HepG2 (cell line): ENCODE data around the gene RAB17.

Experiments
- FOXK1 ChIP-seq: sonication (generic); formaldehyde crosslinking; IDR thresholded peaks from 2 replicates; pipeline ENCODE4 v1.4.0; 2020; ENCODE audit warnings: low read depth, missing genetic modification reagents, borderline replicate concordance
- ZNF331 ChIP-seq: sonication (generic); formaldehyde crosslinking; IDR thresholded peaks from 2 replicates; pipeline ENCODE4 v1.4.0; 2020; ENCODE audit warnings: missing genetic modification reagents
- ZNF766 ChIP-seq: sonication (generic); formaldehyde crosslinking; IDR thresholded peaks from 2 replicates; pipeline ENCODE4 v1.5.0; 2020; ENCODE audit warnings: missing genetic modification reagents, borderline replicate concordance

GRCh38 chr2:237546876-237547395 lies 43.6 kb downstream of the RAB17 start:
- TF ChIP-seq FOXK1 (CRISPR knock-in tag) (no peak), ZNF331 (no peak), ZNF766 (CRISPR knock-in tag) (no peak)
